Neural cell (in vitro differentiated cells): ENCODE data around the gene GNAI2. TPM values are rescaled to one million over a fixed set of nuclear protein-coding genes. Genes with fewer than 3 reads are reported as not detected.
A peak's percentile ranks its signal among the peaks of the same experiment; 100 is the strongest.

Experiments
- H2AFZ ChIP-seq: fragments of 200-600, 300-800 bp; sonication (generic), shearing (Covaris generic); 2 replicates; pipeline ENCODE4 v1.6.0; 2014; ENCODE audit warnings: low read depth, mild to moderate bottlenecking, antibody characterized with exemption, low read length, moderate library complexity
- H3F3A ChIP-seq: fragments of 200-600 bp; shearing (Covaris generic); 2 replicates; pipeline ENCODE4 v1.6.1; 2016; ENCODE audit warnings: mild to moderate bottlenecking, moderate library complexity, mixed read lengths, antibody characterized with exemption, low read length; ENCODE audit not compliant: insufficient read depth, poor library complexity, severe bottlenecking
- H3K27ac ChIP-seq: fragments of 200-600, 300-800 bp; sonication (generic), shearing (Covaris generic); 2 replicates; pipeline ENCODE4 v1.5.1; 2014; ENCODE audit warnings: mild to moderate bottlenecking, low read length, moderate library complexity
- H3K27me3 ChIP-seq: fragments of 300-800, 200-600 bp; sonication (generic), shearing (Covaris generic); 2 replicates; pipeline ENCODE4 v1.6.0; 2014; ENCODE audit warnings: mild to moderate bottlenecking, low read depth, low read length, moderate library complexity; ENCODE audit not compliant: insufficient read depth
- H3K36me3 ChIP-seq: fragments of 300-800, 200-600 bp; sonication (generic), shearing (Covaris generic); 2 replicates; pipeline ENCODE4 v1.5.1; 2014; ENCODE audit warnings: mild to moderate bottlenecking, antibody characterized with exemption, low read length, moderate library complexity; ENCODE audit not compliant: insufficient read depth
- H3K4me2 ChIP-seq: fragments of 300-800, 200-600 bp; sonication (generic), shearing (Covaris generic); 2 replicates; pipeline ENCODE4 v1.6.0; 2014; ENCODE audit warnings: mild to moderate bottlenecking, low read length
- H3K4me3 ChIP-seq: fragments of 300-800, 200-600 bp; sonication (generic), shearing (Covaris generic); 2 replicates; pipeline ENCODE4 v1.5.1; 2014; ENCODE audit warnings: mild to moderate bottlenecking, low read length, moderate library complexity
- H3K79me2 ChIP-seq: fragments of 200-600 bp; shearing (Covaris generic); replicated peaks from 2 replicates; pipeline ENCODE4 v1.6.0; 2014; ENCODE audit warnings: mild to moderate bottlenecking, low read length, moderate library complexity; ENCODE audit not compliant: insufficient read depth
- H3K9ac ChIP-seq: fragments of 300-800, 200-600 bp; sonication (generic), shearing (Covaris generic); 2 replicates; pipeline ENCODE4 v1.6.1; 2016; ENCODE audit warnings: mild to moderate bottlenecking, low read length, mixed read lengths
- H3K9me2 ChIP-seq: fragments of 200-600 bp; shearing (Covaris generic); 2 replicates; pipeline ENCODE4 v1.6.1; 2016; ENCODE audit warnings: mild to moderate bottlenecking, low read length, mixed read lengths; ENCODE audit not compliant: insufficient read depth
- H3K9me3 ChIP-seq: fragments of 200-600, 300-800 bp; sonication (generic), shearing (Covaris generic); 2 replicates; pipeline ENCODE4 v1.6.1; 2016; ENCODE audit warnings: mild to moderate bottlenecking, mixed run types, low read length, moderate library complexity, mixed read lengths
- H4K20me1 ChIP-seq: fragments of 200-600 bp; shearing (Covaris generic); 2 replicates; pipeline ENCODE4 v1.6.1; 2016; ENCODE audit warnings: mild to moderate bottlenecking, mixed run types; ENCODE audit not compliant: insufficient read depth
- CTCF ChIP-seq: fragments of 450-650 bp; IDR thresholded peaks from 2 replicates; pipeline ENCODE4 v1.5.1; 2014; ENCODE audit warnings: antibody characterized with exemption, mild to moderate bottlenecking, moderate library complexity; ENCODE audit not compliant: poor library complexity, severe bottlenecking
- EP300 ChIP-seq: fragments of 450-650 bp; conservative IDR thresholded peaks from 2 replicates; pipeline ENCODE4 v1.6.1; 2014; ENCODE audit warnings: antibody characterized with exemption, mild to moderate bottlenecking, moderate library complexity; ENCODE audit not compliant: poor library complexity, severe bottlenecking
- EZH2 ChIP-seq: fragments of 200-600, 300-800 bp; shearing (Covaris generic), sonication (generic); IDR thresholded peaks from 2 replicates; pipeline ENCODE4 v1.6.1; 2014; ENCODE audit warnings: antibody characterized with exemption, low read length, borderline replicate concordance, mild to moderate bottlenecking; ENCODE audit not compliant: insufficient read depth, poor library complexity, severe bottlenecking
- MXI1 ChIP-seq: fragments of 450-650 bp; conservative IDR thresholded peaks from 2 replicates; pipeline ENCODE4 v1.6.1; 2014; ENCODE audit warnings: antibody characterized with exemption, mild to moderate bottlenecking; ENCODE audit not compliant: poor library complexity, severe bottlenecking
- POLR2AphosphoS5 ChIP-seq: IDR thresholded peaks from 2 replicates; pipeline ENCODE4 v1.6.1; 2012
- RAD21 ChIP-seq: fragments of 450-650 bp; conservative IDR thresholded peaks from 2 replicates; pipeline ENCODE4 v1.6.1; 2014; ENCODE audit warnings: antibody characterized with exemption, mild to moderate bottlenecking, moderate library complexity
- REST ChIP-seq: IDR thresholded peaks from 2 replicates; pipeline ENCODE4 v1.6.1; 2012; ENCODE audit warnings: borderline replicate concordance
- SMC3 ChIP-seq: fragments of 450-650 bp; conservative IDR thresholded peaks from 2 replicates; pipeline ENCODE4 v1.6.1; 2014; ENCODE audit warnings: antibody characterized with exemption, mild to moderate bottlenecking, moderate library complexity; ENCODE audit not compliant: poor library complexity
- TAF1 ChIP-seq: IDR thresholded peaks from 2 replicates; pipeline ENCODE4 v1.6.1; 2012; ENCODE audit warnings: low read depth
- polyA plus RNA-seq: library from polyadenylated mRNA; depleted of rRNA; stranded (reverse); fragments of >200 nt; gene quantifications from 2 replicates; pipeline ENCODE4 v1.2.3, GENCODE V29; 2014

GNAI2 gene
- polyA plus RNA-seq, 1 donor from 2014 or later, result 101 TPM

- no peaks in the 10 kb centered on the region for H3K9me2 ChIP-seq
- peaks cover 6% of the 10 kb centered on the region for H3K79me2 ChIP-seq
- TF ChIP-seq CTCF (peak; percentile 52), SMC3 (peak; percentile 25), POLR2AphosphoS5 (no peak), TAF1 (peak; percentile 25), RAD21 (peak; percentile 9), EZH2 (no peak), MXI1 (peak; percentile 97), REST (no peak), EP300 (peak; percentile 45)
Observed at GRCh38 chr3:50292159-50293078, 56.4 kb downstream of the GNAI2 start, which contains the start of gene IFRD2. IFRD2 (minus strand) TSS chr3:50292429; CDS start chr3:50292274, 155 bp downstream.

GRCh38 chr3:50293079-50293801, 57.2 kb downstream of the GNAI2 start:
- Histone ChIP-seq H3K4me3 (peak overlapping the region; percentile 96), H3K27ac (no peak overlapping the region), H3K9me2 (no peaks in the 10 kb centered on the region), H3K36me3 (no peaks in the 10 kb centered on the region), H4K20me1 (no peaks in the 10 kb centered on the region), H3K4me2 (peak overlapping the region; percentile 64), H3F3A (no peaks in the 10 kb centered on the region), H3K9ac (peak overlapping the region; percentile 47), H3K27me3 (no peaks in the 10 kb centered on the region), H3K9me3 (no peaks in the 10 kb centered on the region), H3K79me2 (peaks cover 6% of the 10 kb centered on the region), H2AFZ (peak overlapping the region; percentile 24)
- no peak for TF ChIP-seq SMC3
- TF ChIP-seq EZH2, result no peak
- no peak for TF ChIP-seq CTCF
- TF ChIP-seq REST, result no peak
- no peak for TF ChIP-seq EP300
- TF ChIP-seq POLR2AphosphoS5, result no peak
- no peak for TF ChIP-seq RAD21
- no peak for TF ChIP-seq TAF1
- no peak for TF ChIP-seq MXI1

More at GRCh38 chr3:50292159-50293078, 56.4 kb downstream of the GNAI2 start, which contains the start of gene IFRD2:
- Histone ChIP-seq H3K36me3 (no peaks in the 10 kb centered on the region), H3K9ac (peak within 1 kb of the TSS; percentile 62), H3K4me3 (peak within 1 kb of the TSS; percentile 96), H4K20me1 (no peaks in the 10 kb centered on the region), H3K9me3 (no peaks in the 10 kb centered on the region), H3F3A (no peaks in the 10 kb centered on the region), H2AFZ (peak within 1 kb of the TSS; percentile 42), H3K27me3 (no peaks in the 10 kb centered on the region), H3K4me2 (peak within 1 kb of the TSS; percentile 99), H3K27ac (peak within 1 kb of the TSS; percentile 33)
